GM21515 (cell line): ENCODE results near the gene POLE2.
A peak's percentile ranks its signal among the peaks of the same experiment; 100 is the strongest.
"Not testable (repeated sequence)": the region's sequence is repeated elsewhere in the genome, so short reads cannot be mapped to it uniquely, and the experiment has no call there.

ENCODE experiments used
- ATAC-seq: cut with Tn5 transposase; IDR thresholded peaks from one replicate; pipeline ENCODE4 v1.9.1; 2021; ENCODE audit not compliant: unreplicated experiment

POLE2 gene

GRCh38 chr14:49687942-49688700, at the start of gene POLE2:
Gene POLE2 (minus strand): TSS chr14:49688214. CDS start chr14:49688203, 11 bp downstream.
- ATAC-seq: no peak

- ATAC-seq: not testable (repeated sequence)
These were observed 47.7 kb upstream of the POLE2 start for GRCh38 chr14:49735669-49736068.

GRCh38 chr14:49733836-49734235, 45.8 kb upstream of the POLE2 start:
- no peak for ATAC-seq

GRCh38 chr14:49732896-49733295, 44.9 kb upstream of the POLE2 start:
- no peak for ATAC-seq

- no peak for ATAC-seq
These were observed 39.2 kb upstream of the POLE2 start for GRCh38 chr14:49727171-49727570.

GRCh38 chr14:49721733-49722435, 33.9 kb upstream of the POLE2 start:
- not testable (repeated sequence) for ATAC-seq

GRCh38 chr14:49720744-49721143, 32.7 kb upstream of the POLE2 start:
- no peak for ATAC-seq

- ATAC-seq: not testable (repeated sequence)
These were observed 23.0 kb upstream of the POLE2 start for GRCh38 chr14:49710993-49711392.

GRCh38 chr14:49704471-49704870, 16.5 kb upstream of the POLE2 start:
- ATAC-seq: not testable (repeated sequence)

GRCh38 chr14:49703965-49704364, 16.0 kb upstream of the POLE2 start:
- no peak for ATAC-seq

- ATAC-seq: no peak
These were observed 14.7 kb upstream of the POLE2 start for GRCh38 chr14:49702725-49703124.

- not testable (repeated sequence) for ATAC-seq
These were observed 5.7 kb upstream of the POLE2 start for GRCh38 chr14:49693735-49694124.

- peak; percentile 67 for ATAC-seq
These were observed 5.1 kb upstream of the POLE2 start, which contains the start of gene KLHDC1 for GRCh38 chr14:49692811-49693734. Gene KLHDC1 (plus strand): TSS chr14:49693120. CDS start chr14:49693195, 75 bp downstream.

- no peak for ATAC-seq
These were observed 4.3 kb upstream of the POLE2 start for GRCh38 chr14:49692193-49692757.

GRCh38 chr14:49691031-49691430, 3.0 kb upstream of the POLE2 start:
- no peak for ATAC-seq

GRCh38 chr14:49688701-49689030, 652 bp upstream of the POLE2 start:
- no peak for ATAC-seq

GRCh38 chr14:49686425-49686824, 1.6 kb downstream of the POLE2 start:
- ATAC-seq: no peak

GRCh38 chr14:49679271-49679670, 8.7 kb downstream of the POLE2 start:
- no peak for ATAC-seq

- ATAC-seq: no peak
These were observed 10.4 kb downstream of the POLE2 start for GRCh38 chr14:49677643-49678042.

- ATAC-seq: no peak
These were observed 14.4 kb downstream of the POLE2 start for GRCh38 chr14:49673586-49673985.

- no peak for ATAC-seq
These were observed 17.5 kb downstream of the POLE2 start for GRCh38 chr14:49670475-49670874.
